HG03571 (cell line): Measurements from ENCODE around the gene FAM171A1.
"Not testable (repeated sequence)": the region's sequence is repeated elsewhere in the genome, so short reads cannot be mapped to it uniquely, and the experiment has no call there.

Experiments
- ATAC-seq: cut with Tn5 transposase; IDR thresholded peaks from one replicate; pipeline ENCODE4 v1.9.1; 2021; ENCODE audit not compliant: unreplicated experiment

FAM171A1 gene

GRCh38 chr10:15320522-15321203, 50.4 kb downstream of the FAM171A1 start:
- no peak for ATAC-seq

GRCh38 chr10:15320118-15320517, 51.0 kb downstream of the FAM171A1 start:
- ATAC-seq: no peak

- ATAC-seq: no peak
Measured at GRCh38 chr10:15316871-15317464, 54.1 kb downstream of the FAM171A1 start.

DNA sequence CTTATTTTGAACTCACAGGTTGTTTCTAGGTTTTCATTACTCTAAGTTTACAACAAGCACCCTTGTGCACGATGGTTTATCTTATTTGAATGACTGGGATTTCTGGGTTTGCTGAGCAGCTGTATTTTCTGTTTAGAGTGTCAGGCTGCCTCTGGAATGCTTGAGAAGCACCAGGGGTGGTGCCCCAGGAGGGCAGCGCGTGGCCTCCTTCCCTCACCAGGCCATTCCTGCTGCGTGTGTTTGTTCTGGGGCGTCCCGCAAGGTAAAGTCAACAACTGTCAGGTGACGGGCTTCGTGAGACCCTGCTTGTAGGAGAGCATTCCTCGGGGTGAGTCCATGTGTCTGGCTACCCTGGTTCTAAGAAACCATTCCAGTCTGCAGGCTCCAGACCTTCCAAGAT, 54.9 kb downstream of the FAM171A1 start:
- no peak for ATAC-seq

GRCh38 chr10:15315286-15315685, 55.8 kb downstream of the FAM171A1 start:
- ATAC-seq: no peak

- ATAC-seq: no peak
Measured at GRCh38 chr10:15314482-15315045, 56.5 kb downstream of the FAM171A1 start.

GRCh38 chr10:15313843-15314242, 57.2 kb downstream of the FAM171A1 start:
- ATAC-seq: no peak

- ATAC-seq: no peak
Measured at GRCh38 chr10:15313047-15313446, 58.0 kb downstream of the FAM171A1 start.

DNA sequence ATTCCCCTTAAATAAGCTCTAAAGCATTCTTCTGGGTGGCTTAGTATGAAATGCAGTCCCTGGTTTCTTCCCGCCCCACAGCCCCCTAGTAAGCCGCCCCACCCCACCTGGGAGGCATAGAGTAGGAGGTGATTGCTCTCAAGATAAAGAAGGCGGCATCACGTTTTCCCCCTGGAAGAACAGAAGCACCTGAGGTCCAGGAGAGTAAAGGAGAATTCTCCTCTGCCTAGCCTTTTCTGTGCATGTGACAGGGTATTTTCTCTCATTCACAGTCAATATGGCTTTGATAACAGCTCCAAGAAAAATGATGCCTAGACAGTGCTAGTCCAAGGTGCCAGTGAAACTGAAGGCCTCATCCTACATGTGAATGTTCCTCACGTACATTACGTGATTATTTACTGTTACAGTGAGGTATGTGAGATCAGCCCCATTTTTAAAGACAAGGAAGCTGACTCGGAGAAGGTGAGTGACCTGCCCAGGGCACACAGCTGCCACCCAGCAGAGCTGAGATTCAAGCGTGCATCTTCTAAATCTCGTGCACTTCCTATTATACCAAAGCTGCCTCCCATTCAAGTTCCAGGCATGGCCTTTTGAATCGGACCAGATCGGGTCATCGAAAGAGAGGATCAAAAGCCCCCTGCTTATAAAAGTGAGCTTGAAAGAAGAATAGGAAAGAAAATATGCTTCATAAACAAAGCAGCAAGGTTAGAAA, 59.4 kb downstream of the FAM171A1 start:
- ATAC-seq: no peak

DNA sequence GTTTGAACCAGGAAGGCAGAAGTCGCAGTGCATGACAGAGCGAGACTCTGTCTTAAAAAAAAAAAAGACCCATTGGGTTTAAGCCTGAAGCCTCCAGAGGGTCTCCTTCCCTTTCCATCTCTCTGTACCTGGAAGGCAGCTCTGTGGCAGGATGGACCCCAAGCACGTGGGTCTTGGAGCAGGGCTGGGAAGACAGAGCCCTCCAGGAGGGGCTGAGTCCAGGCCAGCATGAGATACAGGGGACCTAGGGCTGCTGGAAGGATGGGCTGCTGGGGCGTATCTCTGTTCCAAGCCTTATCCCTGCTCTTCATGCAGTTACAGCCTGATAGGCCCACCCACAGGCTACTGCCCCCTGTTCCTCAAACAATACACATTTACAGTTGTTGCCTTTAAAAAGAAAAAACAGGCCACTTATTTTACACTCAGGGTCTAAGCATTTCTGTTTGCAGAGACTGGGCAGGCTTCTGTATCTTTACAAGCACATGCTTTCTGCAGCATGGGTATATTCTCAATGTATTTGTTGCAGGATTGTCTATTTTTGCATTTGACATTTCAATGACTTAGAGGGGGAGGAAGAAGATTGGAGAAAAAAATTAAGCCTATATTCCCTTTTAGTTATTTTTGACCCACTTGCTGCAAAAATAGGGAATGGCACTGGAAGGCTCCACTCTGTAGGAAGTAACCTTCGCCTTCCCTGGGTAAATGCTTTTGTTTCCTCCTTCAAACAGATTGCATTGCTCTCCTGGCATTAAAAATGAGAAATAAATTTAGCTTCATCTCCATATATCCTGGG, 60.1 kb downstream of the FAM171A1 start:
- ATAC-seq: no peak

DNA sequence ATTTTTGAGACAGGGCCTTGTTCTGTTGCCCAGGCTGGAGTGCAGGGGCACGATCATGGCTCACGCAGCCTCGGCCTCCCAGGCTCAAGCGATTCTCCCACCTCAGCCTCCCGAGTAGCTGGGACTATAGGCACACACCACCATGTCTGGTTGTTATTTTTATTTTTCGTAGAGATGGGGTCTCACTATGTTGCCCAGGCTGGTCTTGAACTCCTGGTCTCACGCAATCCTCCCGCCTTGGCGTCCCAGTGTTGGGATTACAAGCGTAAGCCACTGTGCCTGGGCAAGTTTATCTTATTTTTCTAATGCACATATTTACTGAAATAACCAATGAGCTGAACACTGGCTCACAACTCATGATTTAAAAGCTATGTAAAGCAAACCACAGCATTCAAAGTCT, 61.9 kb downstream of the FAM171A1 start:
- no peak for ATAC-seq

GRCh38 chr10:15306735-15307280, 64.3 kb downstream of the FAM171A1 start:
- no peak for ATAC-seq

- ATAC-seq: no peak
Measured at GRCh38 chr10:15305634-15306033, 65.5 kb downstream of the FAM171A1 start.

- ATAC-seq: no peak
Measured at GRCh38 chr10:15305161-15305560, 65.9 kb downstream of the FAM171A1 start.

- ATAC-seq: not testable (repeated sequence)
Measured at GRCh38 chr10:15302188-15302956, 68.7 kb downstream of the FAM171A1 start.

- no peak for ATAC-seq
Measured at GRCh38 chr10:15300697-15301096, 70.4 kb downstream of the FAM171A1 start.

DNA sequence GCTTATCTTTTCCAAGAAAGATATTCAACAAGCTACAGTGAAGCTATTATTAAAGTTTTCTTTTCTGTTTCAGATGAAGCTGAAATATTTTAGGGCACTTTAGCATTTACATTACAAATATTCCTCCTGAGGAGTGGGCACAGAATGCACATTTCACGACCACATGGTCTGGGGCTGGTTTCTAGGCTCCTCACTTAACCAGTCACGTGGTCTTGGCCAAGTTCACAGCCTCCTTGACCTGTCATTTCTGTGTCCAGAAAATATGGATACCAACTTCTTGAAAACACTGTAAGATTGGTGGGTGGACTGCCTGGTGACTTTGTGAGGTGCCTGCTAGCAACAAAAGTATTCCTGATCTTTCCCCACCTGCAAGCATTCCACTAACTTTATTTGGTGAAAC, 70.9 kb downstream of the FAM171A1 start:
- no peak for ATAC-seq

DNA sequence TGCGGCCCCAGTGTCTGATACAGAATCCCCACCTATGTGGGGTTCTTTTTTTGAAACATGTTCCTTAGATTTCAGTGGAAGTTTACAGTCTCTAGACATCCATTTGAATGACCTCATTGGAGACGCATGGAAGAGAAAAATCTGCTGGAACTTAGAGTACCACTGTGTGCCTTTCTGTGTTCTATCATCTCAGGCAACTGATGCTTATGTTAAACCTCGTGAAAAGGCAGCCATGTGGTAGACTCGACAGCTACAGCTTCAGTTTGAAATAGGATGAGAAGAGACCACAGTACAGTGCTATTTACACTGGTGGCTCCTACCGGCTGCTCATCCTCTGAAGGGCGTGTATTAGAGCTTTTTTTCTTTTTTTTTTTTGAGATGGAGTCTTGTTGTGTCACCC, 74.4 kb downstream of the FAM171A1 start:
- ATAC-seq: no peak

- no peak for ATAC-seq
Measured at GRCh38 chr10:15295537-15296325, 75.4 kb downstream of the FAM171A1 start.
